ENCODE measurements around the gene PDZD8. TPM values are rescaled to one million over a fixed set of nuclear protein-coding genes. Genes with fewer than 3 reads are reported as not detected.

The PDZD8 gene
- total RNA-seq, 1 donor from 2014 or later = 18.7 TPM

- ATAC-seq = no peak
- intact Hi-C loops (cut with micrococcal nuclease) = no loop called here
- DNase-seq = no peak
Measured at GRCh38 chr10:117353684-117354083, 21.6 kb downstream of the PDZD8 start.

- intact Hi-C loops (cut with micrococcal nuclease) = no loop called here
- ATAC-seq (no peak), DNase-seq (no peak)
Measured at GRCh38 chr10:117352724-117353123, 22.5 kb downstream of the PDZD8 start.

GRCh38 chr10:117351996-117352395 is 23.2 kb downstream of the PDZD8 start:
- intact Hi-C loops (cut with micrococcal nuclease) = no loop called here
- DNase-seq (no peak), ATAC-seq (no peak)

GRCh38 chr10:117351558-117351957 is 23.7 kb downstream of the PDZD8 start:
- DNase-seq (no peak), ATAC-seq (no peak)
- intact Hi-C loops (cut with micrococcal nuclease) = no loop called here

GRCh38 chr10:117350909-117351308 is 24.3 kb downstream of the PDZD8 start:
- DNase-seq (no peak), ATAC-seq (no peak)

GRCh38 chr10:117348236-117348635 is 27.0 kb downstream of the PDZD8 start:
- intact Hi-C loops (cut with micrococcal nuclease) = no loop called here
- ATAC-seq (no peak), DNase-seq (no peak)

More at GRCh38 chr10:117350909-117351308, 24.3 kb downstream of the PDZD8 start:
- intact Hi-C loops (cut with micrococcal nuclease) = no loop called here

GRCh38 chr10:117346574-117346973 is 28.7 kb downstream of the PDZD8 start:
- intact Hi-C loops (cut with micrococcal nuclease) = no loop called here
- DNase-seq (no peak), ATAC-seq (no peak)

GRCh38 chr10:117345143-117345542 is 30.1 kb downstream of the PDZD8 start:
- no peak for DNase-seq
- no peak for ATAC-seq
- intact Hi-C loops (cut with micrococcal nuclease) = no loop called here

- intact Hi-C loops (cut with micrococcal nuclease) = no loop called here
- no peak for ATAC-seq
- DNase-seq = no peak
Measured at GRCh38 chr10:117342641-117343040, 32.6 kb downstream of the PDZD8 start.

GRCh38 chr10:117341061-117341460 is 34.2 kb downstream of the PDZD8 start:
- no peak for ATAC-seq
- DNase-seq = no peak
- intact Hi-C loops (cut with micrococcal nuclease) = no loop called here

- intact Hi-C loops (cut with micrococcal nuclease) = no loop called here
- DNase-seq = no peak
- no peak for ATAC-seq
Measured at GRCh38 chr10:117339979-117340378, 35.3 kb downstream of the PDZD8 start.

GRCh38 chr10:117339578-117339977 is 35.7 kb downstream of the PDZD8 start:
- no peak for DNase-seq
- ATAC-seq = peak; percentile 60
- intact Hi-C loops (cut with micrococcal nuclease) = no loop called here

GRCh38 chr10:117334926-117335325 is 40.3 kb downstream of the PDZD8 start:
- ATAC-seq (no peak), DNase-seq (no peak)
- intact Hi-C loops (cut with micrococcal nuclease) = no loop called here

- intact Hi-C loops (cut with micrococcal nuclease) = no loop called here
- ATAC-seq (no peak), DNase-seq (no peak)
Measured at GRCh38 chr10:117334066-117334465, 41.2 kb downstream of the PDZD8 start.

GRCh38 chr10:117327262-117327661 is 48.0 kb downstream of the PDZD8 start:
- intact Hi-C loops (cut with micrococcal nuclease) = no loop called here

GRCh38 chr10:117324367-117324766 is 50.9 kb downstream of the PDZD8 start:
- intact Hi-C loops (cut with micrococcal nuclease) = no loop called here
- ATAC-seq = no peak
- no peak for DNase-seq

More at GRCh38 chr10:117327262-117327661, 48.0 kb downstream of the PDZD8 start:
- no peak for DNase-seq
- ATAC-seq = no peak

- ATAC-seq = no peak
- no peak for DNase-seq
- intact Hi-C loops (cut with micrococcal nuclease) = no loop called here
Measured at GRCh38 chr10:117322260-117322659, 53.0 kb downstream of the PDZD8 start.

- DNase-seq (no peak), ATAC-seq (no peak)
- intact Hi-C loops (cut with micrococcal nuclease) = no loop called here
Measured at GRCh38 chr10:117320050-117320665, 55.1 kb downstream of the PDZD8 start.

GRCh38 chr10:117318909-117319308 is 56.3 kb downstream of the PDZD8 start:
- intact Hi-C loops (cut with micrococcal nuclease) = no loop called here
- DNase-seq = no peak
- no peak for ATAC-seq

GRCh38 chr10:117316701-117317100 is 58.5 kb downstream of the PDZD8 start:
- DNase-seq (no peak), ATAC-seq (no peak)
- intact Hi-C loops (cut with micrococcal nuclease) = no loop called here

GRCh38 chr10:117313641-117314040 is 61.6 kb downstream of the PDZD8 start:
- DNase-seq (no peak), ATAC-seq (no peak)
- intact Hi-C loops (cut with micrococcal nuclease) = no loop called here

GRCh38 chr10:117312430-117312829 is 62.8 kb downstream of the PDZD8 start:
- ATAC-seq (no peak), DNase-seq (no peak)
- intact Hi-C loops (cut with micrococcal nuclease) = no loop called here
